Measurements from ENCODE around the gene ACSM2A.
"Not testable (repeated sequence)": the region's sequence is repeated elsewhere in the genome, so short reads cannot be mapped to it uniquely, and the experiment has no call there.

Gene ACSM2A

DNA sequence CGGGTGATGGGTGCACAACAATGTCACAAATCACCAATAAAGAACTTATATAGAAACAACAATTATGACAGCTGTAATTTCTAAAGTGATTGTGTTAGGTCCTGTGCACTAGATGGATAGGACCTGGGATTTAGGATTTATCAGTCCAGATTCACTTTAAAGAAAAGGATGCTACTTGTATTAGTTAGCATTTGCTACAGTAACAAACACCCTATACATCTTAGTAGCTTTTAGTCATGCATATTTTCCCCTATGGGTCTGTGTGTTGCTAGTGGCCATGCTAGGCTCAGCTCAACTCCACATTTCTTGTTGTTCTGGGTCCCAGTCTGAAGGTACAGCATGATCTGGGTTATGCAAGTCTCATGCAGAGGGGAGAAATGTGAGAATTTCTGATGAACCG is 7.9 kb downstream of the ACSM2A start:
- not testable (repeated sequence) for DNase-seq

DNA sequence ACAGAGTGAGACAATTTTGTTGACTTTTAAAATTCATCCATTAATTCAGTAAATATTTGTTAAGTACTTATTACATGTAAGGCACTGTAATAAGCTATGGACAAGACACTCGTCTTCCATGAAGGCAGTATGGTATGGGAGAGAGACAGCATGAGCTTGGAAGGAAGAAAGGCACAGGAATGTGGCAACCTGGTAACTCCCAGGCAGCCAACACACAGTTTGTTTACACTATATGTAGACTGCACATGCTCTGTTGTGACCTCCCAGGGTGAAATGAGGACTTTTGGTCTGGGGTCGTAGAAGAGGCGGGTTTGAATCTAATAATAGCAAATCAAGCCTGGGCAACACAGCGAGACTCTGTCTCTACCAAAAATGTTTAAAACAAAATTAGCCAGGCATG is 9.0 kb downstream of the ACSM2A start:
- not testable (repeated sequence) for DNase-seq

DNA sequence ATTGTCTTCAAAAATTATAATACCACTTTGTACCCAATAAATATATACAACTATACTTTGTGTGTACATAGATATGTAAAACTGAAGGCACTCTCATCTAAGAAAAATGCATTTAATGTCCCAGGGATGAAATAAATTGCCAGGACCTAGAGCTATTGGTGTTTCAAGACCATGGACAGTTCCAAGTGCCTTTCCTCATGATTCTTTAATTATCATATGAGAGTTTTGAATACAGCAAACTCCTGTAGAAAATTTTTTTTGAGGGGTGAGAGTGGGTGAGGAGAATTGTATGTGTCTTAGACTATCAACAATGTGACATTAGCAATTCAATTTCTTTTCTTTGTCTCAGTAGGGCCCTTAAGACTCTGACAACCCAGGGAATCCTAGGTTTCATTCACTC is 17.6 kb downstream of the ACSM2A start:
- not testable (repeated sequence) for DNase-seq

DNA sequence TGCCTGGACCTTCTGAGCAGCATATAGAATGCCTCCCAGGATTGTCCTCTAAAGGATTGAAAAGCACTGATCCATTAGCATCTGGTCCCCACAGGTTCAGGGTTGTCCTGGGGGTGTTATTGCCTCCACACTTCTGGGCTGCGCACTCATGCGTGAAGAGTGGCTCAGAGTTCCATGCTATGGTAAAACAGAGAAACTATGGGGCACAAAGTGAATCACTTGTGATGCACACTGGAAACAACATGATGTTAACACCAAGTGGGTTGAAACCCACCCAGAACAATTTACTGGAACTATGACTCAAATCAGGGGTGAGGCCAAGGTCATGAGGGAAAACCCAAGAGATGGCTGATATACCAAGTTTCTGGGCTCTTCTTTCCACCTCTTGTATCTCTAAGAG is 18.6 kb downstream of the ACSM2A start:
- not testable (repeated sequence) for DNase-seq

DNA sequence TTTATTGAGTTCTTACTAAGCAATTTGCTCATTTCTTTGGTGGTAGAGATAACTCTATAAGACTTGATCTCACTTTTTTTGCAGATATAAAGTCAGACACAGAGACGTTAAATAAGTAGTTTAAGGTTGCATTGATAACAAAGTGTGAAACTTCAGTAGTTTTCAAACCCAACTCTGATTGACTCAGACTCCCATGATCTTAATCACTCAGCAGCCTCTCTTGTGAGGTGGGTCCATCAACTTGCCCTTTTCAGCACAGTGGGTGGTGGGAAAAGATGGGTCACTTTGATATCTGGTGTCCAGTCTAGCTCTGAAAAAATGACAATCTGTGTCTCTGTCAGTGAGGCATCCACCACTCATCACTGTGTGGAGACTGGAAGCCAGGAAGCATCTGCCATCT is 19.4 kb downstream of the ACSM2A start:
- DNase-seq, result not testable (repeated sequence)

DNA sequence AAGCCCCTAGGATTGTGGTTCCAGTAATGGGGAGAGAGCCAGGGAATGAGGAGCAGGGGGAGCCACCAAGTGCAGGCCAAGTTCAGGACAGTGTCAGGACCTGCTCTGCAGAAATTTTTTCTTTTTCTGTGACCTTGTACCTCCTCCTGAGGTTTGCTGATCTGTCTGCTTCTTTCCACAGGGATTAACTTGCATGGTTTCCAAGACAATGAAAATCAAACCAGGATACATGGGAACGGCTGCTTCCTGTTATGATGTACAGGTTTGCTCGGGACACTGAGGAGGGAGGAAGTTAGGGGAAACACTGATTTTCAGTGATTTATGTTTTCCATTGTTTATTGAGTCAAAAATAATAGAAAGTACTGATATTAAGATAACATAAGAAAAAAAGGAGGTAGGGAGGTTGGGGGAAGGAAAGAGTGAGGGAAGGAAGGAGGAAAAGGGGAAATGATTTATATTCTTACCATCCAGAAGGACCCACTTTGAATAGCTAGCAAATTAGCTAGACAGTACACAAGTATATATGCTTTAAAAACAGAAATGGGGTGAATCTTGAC is 25.9 kb downstream of the ACSM2A start:
- DNase-seq, result not testable (repeated sequence)

DNA sequence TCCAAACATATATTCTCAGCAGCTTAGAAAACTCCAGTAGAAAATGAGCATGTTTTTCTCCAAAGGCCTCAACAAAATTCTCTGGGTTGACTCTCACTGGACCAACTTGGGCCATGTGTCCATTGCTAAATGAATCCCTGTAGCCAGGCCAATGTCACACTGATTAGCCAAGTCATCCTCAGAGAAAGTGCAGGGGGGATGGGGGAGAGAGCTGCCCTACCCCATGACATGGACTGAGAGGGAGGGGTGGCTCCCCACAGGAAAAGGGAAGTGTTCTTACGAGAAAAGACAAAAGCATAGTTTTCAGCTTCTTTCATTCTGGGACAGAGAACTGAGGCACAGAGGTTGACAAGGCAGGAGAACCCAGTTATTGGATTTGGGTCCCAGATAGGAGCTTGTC is 32.7 kb downstream of the ACSM2A start:
- DNase-seq, result not testable (repeated sequence)

DNA sequence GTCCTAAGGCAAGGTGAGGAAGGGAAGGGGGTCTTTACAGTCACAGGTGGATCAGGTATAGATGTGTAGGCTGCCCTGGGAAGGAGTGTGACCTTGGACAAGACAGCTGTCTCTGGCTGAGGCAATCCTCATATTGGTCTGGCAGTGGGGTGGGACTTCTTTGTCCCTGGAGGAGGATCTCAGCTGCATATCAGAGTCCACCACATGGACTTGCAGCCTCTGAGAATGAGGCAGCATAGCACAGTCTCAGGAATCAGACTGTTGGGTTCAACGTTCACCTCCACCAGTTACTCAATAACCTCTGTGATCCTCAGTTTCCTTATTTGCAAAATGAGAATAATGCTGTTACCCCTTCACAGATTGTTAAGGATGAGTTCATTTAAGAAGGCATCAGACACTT is 33.4 kb downstream of the ACSM2A start:
- no peak for DNase-seq

DNA sequence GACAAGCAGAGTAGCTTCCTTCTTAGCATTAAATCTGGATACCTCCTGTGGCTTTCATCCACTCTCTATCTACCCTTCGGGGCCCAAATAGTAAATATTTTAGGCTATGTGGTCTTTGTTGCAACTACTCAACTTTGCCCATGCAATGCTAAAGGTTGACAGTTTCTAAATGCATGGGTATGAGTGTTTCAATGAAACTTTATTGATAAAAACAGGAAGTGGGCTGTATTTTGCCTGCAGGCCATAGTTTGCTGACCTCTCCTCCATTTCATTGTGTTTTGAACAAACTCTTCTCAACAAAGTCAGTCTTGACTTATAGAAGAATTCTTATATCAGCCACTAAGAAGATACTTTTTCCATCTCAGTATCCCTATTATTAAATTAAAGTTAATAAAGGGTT is 34.1 kb downstream of the ACSM2A start:
- DNase-seq, result no peak

DNA sequence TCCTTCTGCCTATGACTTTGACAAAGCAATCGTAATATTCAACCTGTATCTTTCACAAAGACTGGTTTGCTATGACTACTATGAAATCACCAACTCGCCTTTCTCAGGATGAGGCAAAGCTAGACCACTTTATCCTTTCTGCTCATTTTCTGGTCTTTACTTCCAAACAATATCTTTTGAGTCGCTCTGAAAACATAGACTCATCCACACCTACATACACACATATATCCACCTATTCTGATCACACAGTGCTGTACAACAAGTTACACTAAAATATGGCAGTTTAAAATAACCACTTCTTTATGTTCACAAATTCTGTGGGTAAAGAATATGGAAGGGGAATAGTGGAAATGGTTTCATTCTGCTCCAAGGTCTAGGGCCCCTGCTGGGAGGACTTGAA is 39.7 kb downstream of the ACSM2A start:
- DNase-seq, result not testable (repeated sequence)

DNA sequence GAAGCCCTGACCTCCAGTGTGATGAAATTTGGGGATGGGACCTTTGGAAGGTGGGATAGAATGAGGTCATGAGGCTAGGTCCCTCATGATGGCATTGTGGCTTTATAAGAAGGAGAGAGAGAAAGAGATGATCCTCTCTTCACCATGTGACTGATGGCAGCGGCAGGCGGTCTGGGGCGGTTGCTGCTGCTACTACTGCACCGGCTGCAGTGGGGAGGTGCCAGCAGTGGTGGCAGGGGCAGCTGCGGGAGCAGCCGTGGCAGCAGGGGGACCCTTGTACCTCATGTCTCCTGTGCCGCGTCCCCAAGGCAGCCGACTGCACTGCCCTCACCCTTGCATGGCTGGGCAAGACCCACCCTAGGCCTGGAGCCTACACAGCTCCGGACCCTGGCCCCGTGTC is 40.1 kb downstream of the ACSM2A start:
- not testable (repeated sequence) for DNase-seq

DNA sequence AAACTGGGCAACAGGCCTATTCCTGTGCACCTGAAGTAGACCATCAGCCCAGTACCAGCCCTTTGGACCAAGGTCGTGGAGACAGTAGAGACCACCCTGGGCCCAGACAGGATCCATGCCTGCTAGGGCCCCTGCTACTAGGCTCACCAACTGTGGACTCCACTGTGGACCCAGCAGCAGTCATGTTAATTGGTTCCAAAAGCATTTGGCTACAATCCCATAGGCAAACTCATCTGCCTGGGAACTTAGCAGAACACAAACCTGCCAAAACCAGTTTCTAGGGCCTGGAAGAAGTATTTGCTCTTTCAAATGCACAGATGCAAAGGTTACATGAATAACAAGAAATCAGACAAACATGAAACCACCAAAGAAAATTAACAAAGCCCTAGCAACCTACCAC is 53.1 kb downstream of the ACSM2A start:
- DNase-seq, result no peak

DNA sequence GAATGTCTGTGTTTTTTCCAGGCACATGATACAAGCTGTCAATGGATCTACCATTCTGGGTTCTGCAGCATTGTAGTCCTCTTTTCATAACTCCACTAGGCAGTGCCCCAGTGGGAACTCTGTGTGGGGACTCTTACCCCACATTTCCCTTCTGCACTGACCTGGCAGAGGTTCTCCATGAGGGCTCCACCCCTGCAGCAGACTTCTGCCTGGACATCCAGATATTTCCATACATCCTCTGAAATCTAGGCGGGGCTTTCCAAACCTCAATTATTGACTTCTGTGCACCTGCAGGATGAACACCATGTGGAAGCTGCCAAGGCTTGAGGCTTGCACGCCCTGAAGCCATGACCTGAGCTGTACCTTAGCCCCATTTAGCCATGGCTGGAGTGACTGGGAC is 56.0 kb downstream of the ACSM2A start:
- DNase-seq, result no peak

DNA sequence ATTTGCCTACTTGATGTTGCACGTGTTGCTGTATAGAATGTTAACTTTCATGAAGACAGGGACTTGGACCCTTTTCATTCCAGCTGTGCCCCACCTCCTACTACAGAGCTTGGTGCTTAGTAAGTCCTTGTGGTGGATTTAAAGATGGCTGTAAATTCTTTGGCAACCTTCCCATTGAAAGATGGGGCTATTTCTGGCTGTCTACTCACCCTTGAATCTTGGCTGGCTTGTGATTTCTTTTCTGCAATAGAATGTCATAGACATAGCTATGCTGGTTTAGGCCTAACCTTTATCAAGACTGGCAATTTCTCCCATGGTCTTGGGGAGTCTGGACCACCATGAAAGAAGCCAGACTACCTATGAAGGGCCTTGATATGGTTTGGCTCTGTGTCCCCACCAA is 59.0 kb downstream of the ACSM2A start:
- no peak for DNase-seq

DNA sequence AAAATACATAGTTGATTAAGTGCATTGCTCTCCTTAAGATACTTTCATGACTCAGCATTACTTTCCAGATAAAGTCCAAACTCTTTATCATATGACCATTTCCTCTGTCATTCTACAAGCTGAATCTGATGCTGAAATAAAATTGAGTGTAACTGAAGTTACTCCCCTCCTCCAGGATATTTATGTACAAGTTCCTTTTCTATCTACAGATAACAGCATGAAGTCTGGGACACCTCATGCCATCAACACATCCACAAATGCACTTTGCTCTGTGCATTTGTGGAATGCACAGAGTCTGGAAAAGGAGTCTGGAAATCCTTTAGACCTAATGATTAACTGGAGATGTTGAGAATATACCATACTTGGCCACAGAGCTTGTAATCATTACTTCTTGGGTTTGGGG is 64.4 kb downstream of the ACSM2A start:
- no peak for DNase-seq

DNA sequence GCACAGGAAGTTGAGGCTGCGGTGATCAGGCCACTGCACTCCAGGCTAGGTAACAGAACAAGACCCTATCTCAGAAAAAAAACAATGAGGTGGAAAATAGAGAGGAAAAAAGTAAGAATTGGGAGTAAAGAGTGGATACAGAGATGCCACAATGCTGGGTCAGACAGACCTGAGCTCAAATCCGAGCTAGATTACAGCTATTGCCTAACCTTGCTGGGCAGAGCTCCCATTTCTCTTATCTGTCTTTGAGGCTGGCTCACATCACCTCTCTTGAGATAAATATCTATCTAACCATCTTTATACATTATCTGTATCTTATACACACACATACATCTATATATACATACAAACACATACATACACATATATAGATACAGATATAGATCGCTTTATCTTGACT is 65.8 kb downstream of the ACSM2A start:
- no peak for DNase-seq

DNA sequence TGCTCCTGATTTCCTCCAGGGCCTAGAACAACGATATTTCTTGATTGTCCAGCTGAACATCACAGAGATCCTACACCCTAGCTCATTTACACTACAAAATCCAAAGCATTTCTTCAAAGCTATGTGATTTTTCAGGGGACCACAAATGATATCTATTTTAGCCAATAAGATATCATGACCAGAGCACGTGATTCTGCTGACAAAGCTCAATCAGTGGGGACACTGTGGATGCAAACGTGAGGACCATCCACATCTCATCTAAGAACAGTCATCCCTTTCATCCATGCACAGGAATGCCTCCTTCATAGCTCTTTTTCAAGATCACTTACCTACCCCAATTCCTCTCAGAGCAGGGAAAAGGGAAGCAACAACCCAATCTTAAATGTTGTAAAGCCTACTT is 67.9 kb downstream of the ACSM2A start:
- DNase-seq, result no peak

DNA sequence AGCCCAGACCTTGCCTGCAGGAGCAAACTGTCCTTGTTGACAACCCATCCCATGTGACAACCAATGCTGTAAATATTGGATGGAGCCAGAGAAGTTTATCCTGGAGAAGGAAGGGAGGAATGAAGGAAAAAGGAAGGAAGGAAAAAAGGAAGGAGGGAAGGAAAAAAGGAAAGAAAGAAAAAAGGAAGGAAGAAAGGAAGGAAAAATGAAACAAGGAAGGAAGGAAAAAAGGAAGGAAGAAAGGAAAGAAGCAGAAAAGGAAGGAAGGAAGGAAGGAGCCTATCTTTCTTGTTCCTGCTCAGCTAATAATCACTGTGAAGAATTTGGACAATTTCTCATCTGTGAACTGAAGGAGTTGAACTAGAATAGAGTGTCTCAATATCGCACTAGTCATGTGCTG is 68.8 kb downstream of the ACSM2A start:
- no peak for DNase-seq

DNA sequence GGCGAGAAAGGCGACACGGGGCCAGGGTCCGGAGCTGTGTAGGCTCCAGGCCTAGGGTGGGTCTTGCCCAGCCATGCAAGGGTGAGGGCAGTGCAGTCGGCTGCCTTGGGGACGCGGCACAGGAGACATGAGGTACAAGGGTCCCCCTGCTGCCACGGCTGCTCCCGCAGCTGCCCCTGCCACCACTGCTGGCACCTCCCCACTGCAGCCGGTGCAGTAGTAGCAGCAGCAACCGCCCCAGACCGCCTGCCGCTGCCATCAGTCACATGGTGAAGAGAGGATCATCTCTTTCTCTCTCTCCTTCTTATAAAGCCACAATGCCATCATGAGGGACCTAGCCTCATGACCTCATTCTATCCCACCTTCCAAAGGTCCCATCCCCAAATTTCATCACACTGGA is 80.5 kb downstream of the ACSM2A start:
- not testable (repeated sequence) for DNase-seq

DNA sequence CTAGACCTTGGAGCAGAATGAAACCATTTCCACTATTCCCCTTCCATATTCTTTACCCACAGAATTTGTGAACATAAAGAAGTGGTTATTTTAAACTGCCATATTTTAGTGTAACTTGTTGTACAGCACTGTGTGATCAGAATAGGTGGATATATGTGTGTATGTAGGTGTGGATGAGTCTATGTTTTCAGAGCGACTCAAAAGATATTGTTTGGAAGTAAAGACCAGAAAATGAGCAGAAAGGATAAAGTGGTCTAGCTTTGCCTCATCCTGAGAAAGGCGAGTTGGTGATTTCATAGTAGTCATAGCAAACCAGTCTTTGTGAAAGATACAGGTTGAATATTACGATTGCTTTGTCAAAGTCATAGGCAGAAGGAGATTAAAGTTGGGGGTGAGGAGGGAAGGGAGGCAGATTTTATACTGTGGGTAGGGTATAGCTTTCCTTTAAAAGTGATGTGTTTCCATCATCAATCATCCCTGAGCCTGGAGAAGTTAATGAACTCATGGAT is 81.0 kb downstream of the ACSM2A start:
- DNase-seq, result not testable (repeated sequence)

DNA sequence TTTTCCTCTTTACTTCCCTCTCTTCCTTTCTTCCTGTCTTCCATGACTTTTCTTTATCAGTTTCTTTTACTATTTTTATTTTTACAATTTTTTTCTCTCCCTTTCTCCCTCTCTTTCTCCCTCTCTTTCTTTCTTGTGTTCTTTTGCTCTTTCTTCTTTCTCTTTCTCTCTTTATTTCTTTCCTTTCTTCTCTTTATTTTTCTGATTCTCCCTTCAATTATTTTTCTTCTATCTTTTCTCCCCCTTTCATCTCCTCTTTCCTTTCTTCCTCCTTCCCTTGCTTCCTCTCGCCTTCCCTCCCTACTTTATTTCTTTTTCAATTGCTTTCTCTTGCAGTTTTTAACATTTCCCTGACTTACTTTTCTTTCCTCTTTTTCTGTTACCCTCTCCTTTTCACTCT is 85.3 kb downstream of the ACSM2A start:
- DNase-seq, result not testable (repeated sequence)
